Adipose tissue (tissue), 3 donors: ENCODE data around the gene FXYD2. TPM values are rescaled to one million over a fixed set of nuclear protein-coding genes. Genes with fewer than 3 reads are reported as not detected.

Experiments used
- H3K27ac ChIP-seq: one replicate; pipeline ENCODE4 v1.5.1; 2013; ENCODE audit warnings: low read depth, low read length
- WGBS, 3 donors: extraction: QIAGEN DNeasy Blood & Tissue Kit; methylation state at CpG; one replicate each; pipeline ENCODE4 v1.1.7; 2013; 5-methylcytosine and 5-hydroxymethylcytosine counted together
- polyA plus RNA-seq, 3 donors: library from polyadenylated mRNA; stranded (reverse); fragments of 200-250 nt; gene quantifications; one replicate each; pipeline ENCODE4 v1.2.3, GENCODE V29; 2013
- donor health status: healthy with polysubstance abuse.
- donor health status: Bipolar disorder and iron deficiency.
- donor health status: healthy.

The FXYD2 gene
- polyA plus RNA-seq, 3 donors = 0.85 to 379 (median 10.3) TPM

- no peak overlapping the region for H3K27ac ChIP-seq
- 66 to 75% (median 74%) methylated on average over 13 to 15 of the region's 15 CpGs for WGBS, 3 donors
Measured at GRCh38 chr11:117827521-117828511, 3.3 kb upstream of the FXYD2 start.

- no peak overlapping the region for H3K27ac ChIP-seq
- WGBS, 3 donors = 43 to 91% (median 89%) methylated on average over 3 of the region's 3 CpGs
Measured at GRCh38 chr11:117826832-117827231, 2.3 kb upstream of the FXYD2 start.

GRCh38 chr11:117826190-117826570, 1.6 kb upstream of the FXYD2 start:
- WGBS, 3 donors = 61 to 78% (median 73%) methylated on average over 10 of the region's 10 CpGs
- H3K27ac ChIP-seq = no peak overlapping the region

- WGBS, 3 donors = 85 to 93% (median 87%) methylated on average over 8 of the region's 8 CpGs
- no peak overlapping the region for H3K27ac ChIP-seq
Measured at GRCh38 chr11:117825538-117826189, 1.1 kb upstream of the FXYD2 start.

GRCh38 chr11:117823946-117824420, 561 bp downstream of the FXYD2 start:
- H3K27ac ChIP-seq = no peak overlapping the region
- WGBS, 3 donors = 14 to 55% (median 15%) methylated on average over 13 of the region's 13 CpGs

- 28 to 55% (median 33%) methylated on average over 18 of the region's 18 CpGs for WGBS, 3 donors
Measured at GRCh38 chr11:117823294-117823945, 1.1 kb downstream of the FXYD2 start.

GRCh38 chr11:117822074-117823033, 2.2 kb downstream of the FXYD2 start:
- no peak overlapping the region for H3K27ac ChIP-seq

More at GRCh38 chr11:117823294-117823945, 1.1 kb downstream of the FXYD2 start:
- no peak overlapping the region for H3K27ac ChIP-seq

GRCh38 chr11:117821431-117821830, 3.1 kb downstream of the FXYD2 start:
- 65 to 93% (median 90%) methylated on average over 12 of the region's 12 CpGs for WGBS, 3 donors
- no peak overlapping the region for H3K27ac ChIP-seq

More at GRCh38 chr11:117822074-117823033, 2.2 kb downstream of the FXYD2 start:
- 56 to 77% (median 75%) methylated on average over 33 of the region's 33 CpGs for WGBS, 3 donors

GRCh38 chr11:117820516-117820915, 4.0 kb downstream of the FXYD2 start:
- no peak overlapping the region for H3K27ac ChIP-seq
- 81 to 96% (median 96%) methylated on average over 10 of the region's 10 CpGs for WGBS, 3 donors

GRCh38 chr11:117820071-117820470, 4.5 kb downstream of the FXYD2 start:
- 78 to 92% (median 86%) methylated on average over 11 of the region's 11 CpGs for WGBS, 3 donors
- no peak overlapping the region for H3K27ac ChIP-seq

GRCh38 chr11:117819096-117820040, 5.2 kb downstream of the FXYD2 start:
- 54 to 73% (median 73%) methylated on average over 10 of the region's 10 CpGs for WGBS, 3 donors
- no peak overlapping the region for H3K27ac ChIP-seq

- H3K27ac ChIP-seq = no peak overlapping the region
- WGBS, 3 donors = 52 to 63% (median 61%) methylated on average over 9 of the region's 9 CpGs
Measured at GRCh38 chr11:117818041-117818873, 6.3 kb downstream of the FXYD2 start.

GRCh38 chr11:117817368-117818040, 7.0 kb downstream of the FXYD2 start:
- 17 to 19% (median 18%) methylated on average over 19 of the region's 19 CpGs for WGBS, 3 donors
- no peak overlapping the region for H3K27ac ChIP-seq

- 71 to 84% (median 74%) methylated on average over 5 of the region's 5 CpGs for WGBS, 3 donors
- no peak overlapping the region for H3K27ac ChIP-seq
Measured at GRCh38 chr11:117816846-117817367, 7.6 kb downstream of the FXYD2 start.

GRCh38 chr11:117816151-117816741, 8.3 kb downstream of the FXYD2 start:
- WGBS, 3 donors = 54 to 64% (median 59%) methylated on average over 20 of the region's 20 CpGs
- H3K27ac ChIP-seq = no peak overlapping the region
